OCI-LY7 (cell line): ENCODE measurements around the gene ZNF490. TPM values are rescaled to one million over a fixed set of nuclear protein-coding genes. Genes with fewer than 3 reads are reported as not detected.

ENCODE experiments used
- BruUV-seq: library from RNA; stranded (reverse); fragments of 400-500 nt; replicated peaks from 2 replicates; lab custom pipeline; 2021; lab: Mats Ljungman, UMichigan
- CTCF ChIA-PET: fragments of 300-600 bp; sonication (Branson Sonifier 250); formaldehyde crosslinking; loops from one replicate; lab custom pipeline; 2022; ENCODE audit warnings: antibody characterized with exemption; ENCODE audit not compliant: unreplicated experiment; lab: Charles Lee
- POLR2A ChIA-PET: fragments of 300-600 bp; sonication (Branson Sonifier 250); formaldehyde crosslinking; loops from one replicate; lab custom pipeline; 2022; ENCODE audit warnings: antibody characterized with exemption; lab: Charles Lee
- DNase-seq: peaks from one replicate; pipeline ENCODE4 v3.0.0-alpha.2; 2015; ENCODE audit warnings: low spot score
- H2AFZ ChIP-seq: fragments of 200-600 bp; sonication (generic), shearing (Covaris generic); 2 replicates; pipeline ENCODE4 v1.6.1; 2014; ENCODE audit warnings: mild to moderate bottlenecking, antibody characterized with exemption, low read length, moderate library complexity
- H3K27ac ChIP-seq: fragments of 200-600 bp; sonication (generic); 2 replicates; pipeline ENCODE4 v1.5.1; 2014; ENCODE audit warnings: mixed run types, low read depth, mild to moderate bottlenecking, moderate library complexity, low read length, inconsistent platforms; ENCODE audit not compliant: poor library complexity, severe bottlenecking
- H3K36me3 ChIP-seq: fragments of 200-600 bp; sonication (generic); 2 replicates; pipeline ENCODE4 v1.6.1; 2014; ENCODE audit warnings: mild to moderate bottlenecking, antibody characterized with exemption, low read length, moderate library complexity, mixed read lengths; ENCODE audit not compliant: insufficient read depth
- H3K4me1 ChIP-seq: fragments of 200-600 bp; sonication (generic); 2 replicates; pipeline ENCODE4 v1.5.1; 2014; ENCODE audit warnings: mild to moderate bottlenecking, low read length; ENCODE audit not compliant: insufficient read depth, poor library complexity, severe bottlenecking
- H3K4me2 ChIP-seq: fragments of 200-600 bp; sonication (generic); 2 replicates; pipeline ENCODE4 v1.6.1; 2014; ENCODE audit warnings: mild to moderate bottlenecking, low read length
- H3K4me3 ChIP-seq: fragments of 200-600 bp; sonication (generic); 2 replicates; pipeline ENCODE4 v1.5.1; 2014; ENCODE audit warnings: mild to moderate bottlenecking, low read depth, low read length; ENCODE audit not compliant: poor library complexity, severe bottlenecking
- H3K79me2 ChIP-seq: fragments of 200-600 bp; sonication (generic); 2 replicates; pipeline ENCODE4 v1.6.1; 2016; ENCODE audit warnings: low read depth, mild to moderate bottlenecking, low read length, moderate library complexity, mixed read lengths; ENCODE audit not compliant: insufficient read depth
- H3K9me2 ChIP-seq: fragments of 200-600 bp; sonication (generic); 2 replicates; pipeline ENCODE4 v1.6.1; 2016; ENCODE audit warnings: mild to moderate bottlenecking, low read length, mixed read lengths; ENCODE audit not compliant: insufficient read depth
- H3K9me3 ChIP-seq: fragments of 200-600 bp; sonication (generic); 2 replicates; pipeline ENCODE4 v1.6.1; 2014; ENCODE audit warnings: mild to moderate bottlenecking, mixed run types, low read length, mixed read lengths
- H4K20me1 ChIP-seq: fragments of 200-600 bp; sonication (generic); 2 replicates; pipeline ENCODE4 v1.6.1; 2014; ENCODE audit warnings: mild to moderate bottlenecking, antibody characterized with exemption, low read length, moderate library complexity, mixed read lengths; ENCODE audit not compliant: insufficient read depth
- CTCF ChIP-seq: fragments of 200-600 bp; sonication (generic); conservative IDR thresholded peaks from 2 replicates; pipeline ENCODE4 v1.5.1; 2014; ENCODE audit warnings: mild to moderate bottlenecking, antibody characterized with exemption, low read length, moderate library complexity, mixed read lengths
- EZH2phosphoT487 ChIP-seq: fragments of 200-600 bp; sonication (generic); IDR thresholded peaks from 2 replicates; pipeline ENCODE4 v1.6.1; 2018; ENCODE audit warnings: low read depth, borderline replicate concordance, mild to moderate bottlenecking, mixed run types, antibody characterized with exemption, low read length, moderate library complexity, mixed read lengths
- intact Hi-C: fragments of 100-400 bp; cut with micrococcal nuclease; formaldehyde crosslinking; loops from one replicate; pipeline ENCODE4 v1.10.0; 2022; ENCODE audit not compliant: unreplicated experiment
- total RNA-seq, 2 experiments: library from RNA; depleted of rRNA in 1 of 2; stranded (reverse); fragments of >200 nt in 1 of 2; shearing (Covaris generic) in 1 of 2; gene quantifications; 2 replicates each; pipeline ENCODE4 v1.2.3, GENCODE V29; 2014 to 2022

Gene ZNF490
- total RNA-seq, 2 experiments from 2014 or later = 8.1 to 8.6 TPM

- H3K27ac ChIP-seq = no peak overlapping the region
- TF ChIP-seq CTCF (no peak), EZH2phosphoT487 (no peak)
- CTCF ChIA-PET = no interaction called here
- no peaks in the 10 kb centered on the region for H4K20me1 ChIP-seq
- BruUV-seq = no TSS peak
- H3K9me3 ChIP-seq = no peaks in the 10 kb centered on the region
- peaks cover 21% of the 10 kb centered on the region for H3K36me3 ChIP-seq
- no peak overlapping the region for H3K4me2 ChIP-seq
- H3K9me2 ChIP-seq = no peaks in the 10 kb centered on the region
- H3K4me1 ChIP-seq = peaks cover 6% of the 10 kb centered on the region
- intact Hi-C loops = no loop called here
- no peaks in the 10 kb centered on the region for H3K79me2 ChIP-seq
- H3K4me3 ChIP-seq = no peak overlapping the region
- H2AFZ ChIP-seq = no peak overlapping the region
- DNase-seq = peak; percentile 12
- POLR2A ChIA-PET = interaction anchor here (0.7 to 0.8 kb wide), 2 partner anchors 10 to 41 kb away, joined by 3 read pairs; no protein-coding TSS in a partner anchor
These were observed 6.9 kb downstream of the ZNF490 start for GRCh38 chr19:12603714-12604113.

GRCh38 chr19:12597594-12597993 is 13.0 kb downstream of the ZNF490 start:
- Histone ChIP-seq H3K4me2 (no peak overlapping the region), H3K9me2 (no peaks in the 10 kb centered on the region), H3K9me3 (no peaks in the 10 kb centered on the region), H3K4me3 (no peak overlapping the region), H3K36me3 (peaks cover 5% of the 10 kb centered on the region; the same call in 1 of the 2 replicates), H2AFZ (no peak overlapping the region), H3K4me1 (no peaks in the 10 kb centered on the region), H3K79me2 (no peaks in the 10 kb centered on the region), H3K27ac (no peak overlapping the region), H4K20me1 (no peaks in the 10 kb centered on the region)
- TF ChIP-seq EZH2phosphoT487 = no peak
- no peak for TF ChIP-seq CTCF
- DNase-seq = no peak
- CTCF ChIA-PET = no interaction called here
- BruUV-seq = no TSS peak
- intact Hi-C loops = no loop called here
- POLR2A ChIA-PET = no interaction called here

GRCh38 chr19:12596927-12597548 is 13.6 kb downstream of the ZNF490 start:
- no peaks in the 10 kb centered on the region for H4K20me1 ChIP-seq
- TF ChIP-seq EZH2phosphoT487 = no peak
- DNase-seq = no peak
- no TSS peak for BruUV-seq
- intact Hi-C loops = no loop called here
- ChIA-PET CTCF (no interaction called here), POLR2A (no interaction called here)
- H3K27ac ChIP-seq = no peak overlapping the region
- no peaks in the 10 kb centered on the region for H3K9me3 ChIP-seq
- H3K4me3 ChIP-seq = no peak overlapping the region
- H3K4me1 ChIP-seq = no peaks in the 10 kb centered on the region
- H3K36me3 ChIP-seq = no peaks in the 10 kb centered on the region; the same call in 1 of the 2 replicates
- no peaks in the 10 kb centered on the region for H3K9me2 ChIP-seq
- no peak overlapping the region for H3K4me2 ChIP-seq
- H2AFZ ChIP-seq = no peak overlapping the region
- no peaks in the 10 kb centered on the region for H3K79me2 ChIP-seq
